Effector CD8-positive, alpha-beta T cell (primary cell): Measurements from ENCODE around the gene DARS2.
"Not testable (repeated sequence)": the region's sequence is repeated elsewhere in the genome, so short reads cannot be mapped to it uniquely, and the experiment has no call there.

Source experiments
- DNase-seq: peaks from one replicate; lab custom pipeline; 2025; lab: John Stamatoyannopoulos, UW

DARS2 gene

DNA sequence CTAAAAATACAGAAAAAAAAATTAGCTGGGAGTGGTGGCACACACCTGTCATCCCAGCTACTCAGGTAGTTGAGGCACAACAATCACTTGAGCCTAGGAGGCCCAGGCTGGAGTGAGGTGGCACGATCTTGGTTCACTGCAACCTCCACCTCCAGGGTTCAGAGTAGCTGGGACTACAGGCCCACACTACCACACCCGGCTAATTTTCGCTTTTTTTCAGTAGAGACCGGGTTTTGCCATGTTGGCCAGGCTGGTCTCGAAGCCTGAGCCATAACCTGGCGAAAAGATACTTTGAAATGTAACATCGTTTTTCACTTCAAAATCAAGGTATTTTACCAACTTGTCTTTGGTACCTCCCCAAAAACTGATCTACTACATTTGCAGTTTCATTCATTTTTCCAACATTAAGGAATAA, 37.3 kb downstream of the DARS2 start:
- DNase-seq = no peak

DNA sequence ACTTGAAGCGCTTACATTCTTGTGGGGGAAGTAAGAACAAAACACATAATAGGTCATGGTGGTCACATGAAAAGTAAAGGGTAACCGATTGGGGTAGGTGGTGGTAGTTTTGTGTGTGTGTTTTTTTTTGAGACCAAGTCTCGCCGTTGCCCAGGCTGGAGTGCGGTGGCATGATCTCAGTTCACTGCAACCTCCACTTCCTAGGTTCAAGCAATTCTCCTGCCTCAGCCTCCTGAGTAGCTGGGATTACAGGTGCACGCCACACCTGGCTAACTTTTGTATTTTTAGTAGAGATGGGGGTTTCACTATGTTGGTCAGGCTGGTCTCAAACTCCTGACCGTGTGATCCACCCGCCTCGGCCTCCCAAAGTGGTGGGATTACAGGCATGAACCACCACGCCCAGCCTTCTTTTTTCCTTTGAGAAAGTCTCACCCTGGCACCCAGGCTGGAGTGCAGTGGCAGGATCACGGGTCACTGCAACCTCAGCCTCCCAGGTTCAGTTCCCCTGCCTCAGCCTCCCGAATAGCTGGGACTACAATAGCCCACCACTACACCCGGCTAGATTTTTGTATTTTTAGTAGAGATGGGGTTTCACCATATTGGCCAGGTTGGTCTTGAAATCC, 37.8 kb downstream of the DARS2 start:
- DNase-seq = not testable (repeated sequence)

GRCh38 chr1:173862769-173863223, 38.3 kb downstream of the DARS2 start:
- DNase-seq = no peak

- DNase-seq = no peak
These were observed 39.0 kb downstream of the DARS2 start for GRCh38 chr1:173863224-173864161.

GRCh38 chr1:173864179-173864867, 39.9 kb downstream of the DARS2 start:
- no peak for DNase-seq

DNA sequence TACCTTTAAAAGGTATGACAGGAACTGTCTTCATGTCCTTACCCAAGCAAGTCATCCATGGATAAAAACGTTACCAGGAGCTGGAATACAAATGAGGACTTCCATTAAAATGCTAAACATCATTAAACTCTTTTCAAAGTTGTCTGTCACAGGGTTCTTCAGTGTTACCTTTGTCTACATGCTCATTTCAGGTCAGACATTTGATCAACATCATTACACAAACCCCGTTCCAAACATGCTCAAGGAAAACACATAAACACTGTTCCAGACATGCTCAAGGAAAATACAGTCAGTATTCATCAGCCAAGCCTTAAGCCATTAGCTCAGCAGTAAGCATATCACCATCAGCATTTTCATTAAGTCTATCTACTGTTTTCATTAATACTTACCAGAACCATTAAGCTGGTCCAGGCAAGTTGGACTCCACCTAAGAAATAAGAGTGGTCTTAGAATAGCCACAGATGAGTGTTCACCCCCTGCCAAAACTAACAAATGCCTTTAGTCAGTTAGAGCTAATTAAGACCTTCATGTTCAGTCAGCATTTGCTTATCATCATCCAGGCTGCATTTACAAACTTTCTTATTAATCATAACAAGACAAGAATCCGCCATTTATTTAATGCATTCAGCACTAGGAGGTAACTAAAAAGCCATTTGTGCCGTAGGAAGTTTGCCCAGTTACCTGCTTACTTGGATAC, 41.1 kb downstream of the DARS2 start:
- DNase-seq = no peak

DNA sequence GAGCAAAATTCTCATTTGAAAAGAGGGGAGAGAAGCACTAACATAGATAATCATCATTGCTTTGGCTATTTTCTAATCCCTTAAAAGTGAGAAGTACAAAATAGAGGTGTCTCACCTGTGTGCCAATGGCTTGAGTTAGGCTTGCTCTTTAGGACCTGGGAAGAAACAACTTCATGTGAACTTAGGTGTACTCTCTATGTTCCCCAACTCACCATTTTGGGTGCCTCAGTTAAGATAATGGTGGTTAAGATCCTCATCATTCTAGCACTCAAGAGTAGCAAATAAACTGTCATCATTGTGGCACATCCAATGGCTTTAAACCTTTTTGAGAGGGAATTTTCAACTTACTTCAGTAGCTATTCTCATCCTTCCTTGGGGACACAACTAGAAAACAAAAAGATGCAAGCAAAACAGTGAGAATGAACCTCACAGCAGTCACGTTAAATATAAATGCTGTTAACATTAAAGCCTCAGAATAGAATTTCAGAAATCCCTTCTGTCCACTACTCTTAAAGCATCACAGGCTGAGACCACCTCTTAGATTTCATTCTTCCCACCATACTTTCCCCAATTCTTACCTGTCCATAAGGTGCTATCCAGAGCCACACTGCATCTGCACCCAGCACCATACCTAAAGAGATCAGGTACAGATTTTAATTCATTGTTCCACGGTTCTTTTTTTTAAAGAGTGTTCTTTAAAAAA, 42.1 kb downstream of the DARS2 start:
- DNase-seq = no peak

GRCh38 chr1:173867141-173867752, 42.8 kb downstream of the DARS2 start:
- DNase-seq = no peak

GRCh38 chr1:173867753-173868265, 43.3 kb downstream of the DARS2 start, which contains the start of gene GAS5:
Gene GAS5 (minus strand): TSS chr1:173867989.
- DNase-seq = peak; percentile 98

DNA sequence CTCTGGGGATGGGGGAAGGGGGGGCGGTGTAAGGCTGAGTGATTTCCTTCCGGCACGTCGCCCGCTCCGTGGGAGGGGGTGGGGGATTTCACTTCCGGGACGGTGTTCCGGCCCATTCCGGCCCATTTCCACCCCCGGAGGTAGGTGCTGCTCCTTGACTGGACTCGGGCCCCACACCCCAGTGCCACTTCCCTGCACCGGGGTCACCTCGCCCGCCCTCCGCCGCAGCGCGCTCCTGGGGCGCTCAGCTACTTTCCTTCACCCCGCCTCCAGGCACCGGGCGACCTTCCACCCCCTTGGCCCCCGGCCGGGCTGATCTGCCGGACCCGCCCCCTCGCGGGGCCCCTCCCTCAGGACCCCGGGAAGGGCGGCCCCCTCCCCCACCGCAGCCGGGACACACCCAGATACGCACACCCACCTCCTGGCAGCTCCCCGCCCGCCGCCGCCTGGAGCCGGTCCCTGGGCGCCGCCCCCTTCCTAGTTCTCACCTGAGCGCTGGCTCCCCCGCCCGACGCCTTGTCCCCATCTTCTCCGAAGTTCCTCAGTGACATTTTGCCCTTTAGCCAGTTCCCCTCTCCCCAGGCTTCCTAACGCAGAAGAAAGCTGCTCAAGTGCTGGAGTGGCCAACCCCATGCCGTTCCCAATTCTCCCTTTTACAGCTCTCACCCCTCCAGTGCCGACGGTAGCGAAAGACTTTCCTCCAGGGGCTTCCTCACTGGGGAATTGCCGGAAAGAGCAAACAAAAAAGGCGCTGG, 44.0 kb downstream of the DARS2 start, which contains the start of gene ZBTB37:
Gene ZBTB37 (plus strand): TSS at position 115 of the 755 bp plus-strand sequence. CDS start 1,846 bp downstream, outside the sequence.
- peak; percentile 84 for DNase-seq

DNA sequence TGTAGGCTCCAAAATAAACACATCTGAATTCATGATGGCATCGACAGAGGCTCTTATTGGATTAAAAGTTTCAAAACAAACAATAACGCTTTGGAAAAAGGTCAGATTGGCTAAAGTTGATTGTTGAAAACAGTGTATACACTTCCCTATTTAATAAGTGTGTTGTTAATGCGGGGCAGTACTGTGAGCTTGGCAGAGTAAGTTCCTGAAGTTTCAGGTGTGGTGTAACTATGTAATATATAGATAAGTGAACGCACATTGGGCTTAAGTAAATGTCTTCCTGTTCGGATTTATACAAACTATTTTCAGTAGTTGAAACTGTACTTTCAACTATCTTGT, 44.5 kb downstream of the DARS2 start:
- no peak for DNase-seq

GRCh38 chr1:173870252-173871075, 46.0 kb downstream of the DARS2 start:
- DNase-seq = no peak

GRCh38 chr1:173871091-173871490, 46.6 kb downstream of the DARS2 start:
- no peak for DNase-seq

GRCh38 chr1:173871500-173871899, 47.0 kb downstream of the DARS2 start:
- DNase-seq = no peak

DNA sequence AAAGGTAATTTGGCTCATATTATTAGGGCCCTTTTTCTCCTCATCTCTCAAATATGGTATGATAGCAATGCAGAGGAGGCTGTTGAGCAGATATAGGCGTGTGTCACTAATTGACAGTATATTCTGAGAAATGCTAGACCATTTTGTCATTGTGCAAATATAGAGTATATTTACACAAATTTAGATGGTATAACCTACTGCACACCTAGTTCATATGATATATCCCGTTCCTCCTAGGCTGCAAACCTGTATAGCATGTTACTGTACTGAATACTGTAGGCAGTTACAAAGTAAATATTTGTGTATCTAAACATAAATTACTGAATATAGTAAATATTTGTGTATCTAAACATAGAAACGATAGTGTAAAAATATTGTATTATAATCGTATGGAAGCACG, 52.3 kb downstream of the DARS2 start:
- no peak for DNase-seq

GRCh38 chr1:173878251-173878650, 53.8 kb downstream of the DARS2 start:
- DNase-seq = no peak

DNA sequence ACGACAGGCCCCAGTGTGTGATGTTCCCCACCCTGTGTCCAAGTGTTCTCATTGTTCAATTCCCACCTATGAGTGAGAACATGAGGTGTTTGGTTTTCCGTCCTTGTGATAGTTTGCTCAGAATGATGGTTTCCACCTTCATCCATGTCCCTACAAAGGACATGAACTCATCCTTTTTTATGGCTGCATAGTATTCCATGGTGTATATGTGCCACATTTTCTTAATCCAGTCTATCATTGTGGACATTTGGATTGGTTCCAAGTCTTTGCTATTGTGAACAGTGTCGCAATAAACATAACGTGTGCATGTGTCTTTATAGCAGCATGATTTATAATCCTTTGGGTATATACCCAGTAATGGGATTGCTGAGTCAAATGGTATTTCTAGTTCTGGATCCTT, 56.6 kb downstream of the DARS2 start:
- DNase-seq = not testable (repeated sequence)

DNA sequence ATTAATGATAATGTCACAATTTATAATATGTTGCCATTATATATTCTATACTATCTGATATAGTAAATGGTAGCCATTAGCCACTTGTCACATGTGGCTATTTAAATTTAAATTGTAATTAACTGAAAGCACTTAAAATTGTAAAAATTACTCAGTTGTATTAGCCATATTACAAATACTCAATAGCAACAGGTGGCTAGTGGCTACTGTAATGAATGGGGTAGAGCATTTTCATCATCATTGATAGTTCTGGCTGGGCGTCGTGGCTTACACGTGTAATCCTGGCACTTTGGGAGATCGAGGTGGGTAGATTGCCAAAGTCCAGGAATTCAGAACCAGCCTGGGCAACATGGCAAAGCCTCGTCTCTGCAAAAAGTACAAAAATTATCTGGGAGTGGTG, 60.2 kb downstream of the DARS2 start:
- DNase-seq = no peak
